ENCODE results near the gene RPTOR.

GRCh38 chr17:80936218-80936617 is 391.6 kb downstream of the RPTOR start:
- TF ChIP-seq CTCF (conservative IDR thresholded peaks at IDR 0.05; ENCODE audit: low read length) (no peak), EZH2phosphoT487 (IDR thresholded peaks at IDR 0.05; ENCODE audit: borderline replicate concordance, low read depth, low read length) (no peak)

All from OCI-LY7 (cell line).